GM18526 (cell line): ENCODE results near the gene CYTH1.

Source experiments
- POLR2A ChIP-seq: IDR thresholded peaks from 3 replicates; pipeline ENCODE4 v1.6.1; 2011; ENCODE audit not compliant: insufficient read length; ENCODE audit errors: extremely low read depth

The CYTH1 gene

GRCh38 chr17:78674595-78675315 lies 107.3 kb downstream of the CYTH1 start:
- TF ChIP-seq POLR2A, result no peak

- TF ChIP-seq POLR2A, result no peak
Measured at GRCh38 chr17:78674156-78674555, 107.9 kb downstream of the CYTH1 start.

- no peak for TF ChIP-seq POLR2A
Measured at GRCh38 chr17:78673395-78673794, 108.7 kb downstream of the CYTH1 start.

GRCh38 chr17:78672871-78673371 lies 109.2 kb downstream of the CYTH1 start:
- TF ChIP-seq POLR2A, result no peak

GRCh38 chr17:78672005-78672404 lies 110.1 kb downstream of the CYTH1 start:
- no peak for TF ChIP-seq POLR2A

GRCh38 chr17:78670850-78671725 lies 111.0 kb downstream of the CYTH1 start:
- TF ChIP-seq POLR2A, result no peak

GRCh38 chr17:78669975-78670518 lies 112.0 kb downstream of the CYTH1 start:
- TF ChIP-seq POLR2A, result no peak

GRCh38 chr17:78669256-78669974 lies 112.7 kb downstream of the CYTH1 start:
- no peak for TF ChIP-seq POLR2A

GRCh38 chr17:78668847-78669246 lies 113.2 kb downstream of the CYTH1 start:
- TF ChIP-seq POLR2A, result no peak

GRCh38 chr17:78667741-78668640 lies 114.1 kb downstream of the CYTH1 start:
- TF ChIP-seq POLR2A, result no peak

- no peak for TF ChIP-seq POLR2A
Measured at GRCh38 chr17:78667091-78667490, 115.0 kb downstream of the CYTH1 start.

GRCh38 chr17:78665952-78666920 lies 115.8 kb downstream of the CYTH1 start:
- TF ChIP-seq POLR2A, result no peak

- no peak for TF ChIP-seq POLR2A
Measured at GRCh38 chr17:78665387-78665951, 116.6 kb downstream of the CYTH1 start.
